GM23338 (cell line): ENCODE measurements around the gene GPR183.

Experiments
- CREB1 ChIP-seq: fragments of 250-450 bp; sonication (Bioruptor Pico); IDR thresholded peaks from 2 replicates; pipeline ENCODE4 v1.5.0; 2020; ENCODE audit warnings: low read depth, mild to moderate bottlenecking, moderate library complexity
- ZNF114 ChIP-seq: fragments of 250-450 bp; sonication (Bioruptor Pico); IDR thresholded peaks from 2 replicates; pipeline ENCODE4 v1.5.0; 2020; ENCODE audit warnings: mild to moderate bottlenecking, moderate library complexity
- TF ChIP-seq, protein P1 (sequence below), 2 experiments: fragments of 200-600 bp in 1 of 2; sonication (generic) in 1 of 2; conservative IDR thresholded peaks; 2 replicates each; pipeline versions ENCODE4 v1.5.1 to v1.6.1; 2016 to 2017; ENCODE audit warnings: antibody characterized with exemption in 2 of 2, low read depth in 2 of 2, mild to moderate bottlenecking in 2 of 2, moderate library complexity in 1 of 2

DNA sequence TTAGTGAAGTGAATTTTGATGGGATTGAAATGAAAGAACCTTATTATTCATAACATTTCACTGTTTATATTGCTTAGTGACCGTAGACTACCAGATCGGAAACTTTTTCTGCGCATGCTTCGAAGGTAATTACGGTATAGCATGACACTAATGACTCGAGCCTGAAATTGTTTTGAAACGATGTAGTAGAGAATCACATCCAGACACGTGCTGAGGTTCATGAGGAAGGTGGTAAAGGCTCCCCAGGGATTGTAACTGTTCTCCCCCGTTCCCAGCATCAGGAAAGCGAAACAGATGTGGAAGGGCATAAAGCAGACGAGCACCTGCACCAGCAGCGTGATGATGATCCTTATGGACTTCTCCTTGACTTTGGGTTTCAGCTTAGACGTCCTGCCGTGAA lies 52.4 kb downstream of the GPR183 start:
- TF ChIP-seq, protein P1, sequence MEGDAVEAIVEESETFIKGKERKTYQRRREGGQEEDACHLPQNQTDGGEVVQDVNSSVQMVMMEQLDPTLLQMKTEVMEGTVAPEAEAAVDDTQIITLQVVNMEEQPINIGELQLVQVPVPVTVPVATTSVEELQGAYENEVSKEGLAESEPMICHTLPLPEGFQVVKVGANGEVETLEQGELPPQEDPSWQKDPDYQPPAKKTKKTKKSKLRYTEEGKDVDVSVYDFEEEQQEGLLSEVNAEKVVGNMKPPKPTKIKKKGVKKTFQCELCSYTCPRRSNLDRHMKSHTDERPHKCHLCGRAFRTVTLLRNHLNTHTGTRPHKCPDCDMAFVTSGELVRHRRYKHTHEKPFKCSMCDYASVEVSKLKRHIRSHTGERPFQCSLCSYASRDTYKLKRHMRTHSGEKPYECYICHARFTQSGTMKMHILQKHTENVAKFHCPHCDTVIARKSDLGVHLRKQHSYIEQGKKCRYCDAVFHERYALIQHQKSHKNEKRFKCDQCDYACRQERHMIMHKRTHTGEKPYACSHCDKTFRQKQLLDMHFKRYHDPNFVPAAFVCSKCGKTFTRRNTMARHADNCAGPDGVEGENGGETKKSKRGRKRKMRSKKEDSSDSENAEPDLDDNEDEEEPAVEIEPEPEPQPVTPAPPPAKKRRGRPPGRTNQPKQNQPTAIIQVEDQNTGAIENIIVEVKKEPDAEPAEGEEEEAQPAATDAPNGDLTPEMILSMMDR (conservative IDR thresholded peaks at IDR 0.05; ENCODE audit: low read depth in 2 of 2), result no peak
- no peak for TF ChIP-seq ZNF114 (CRISPR knock-in tag)
- TF ChIP-seq CREB1, result no peak
